AG04450 (cell line): ENCODE results near the gene CARD8. TPM values are rescaled to one million over a fixed set of nuclear protein-coding genes. Genes with fewer than 3 reads are reported as not detected.
"Not testable (repeated sequence)": the region's sequence is repeated elsewhere in the genome, so short reads cannot be mapped to it uniquely, and the experiment has no call there.

ENCODE experiments used
- CTCF ChIA-PET: fragments of 300-600, 350-600 bp; formaldehyde crosslinking; extraction: SDS; loops from one replicate; lab custom pipeline; 2022; ENCODE audit warnings: antibody characterized with exemption, inconsistent platforms; lab: Charles Lee
- POLR2A ChIA-PET: fragments of 350-600 bp; formaldehyde crosslinking; extraction: SDS; loops from one replicate; lab custom pipeline; 2021; ENCODE audit warnings: antibody characterized with exemption, inconsistent platforms; lab: Yijun Ruan, JAX
- DNase-seq: peaks from one replicate; pipeline ENCODE4 v3.0.0-alpha.2; 2011; ENCODE audit warnings: low read depth, low spot score
- H3K27ac ChIP-seq: one replicate; pipeline ENCODE4 v1.5.1; 2012; ENCODE audit warnings: low read depth, low read length, control low read depth
- H3K27me3 ChIP-seq: one replicate; pipeline ENCODE4 v1.6.0; 2012; ENCODE audit warnings: low read length; ENCODE audit not compliant: control insufficient read depth, insufficient read depth
- H3K4me3 ChIP-seq: 2 replicates; pipeline ENCODE4 v1.5.1; 2011; ENCODE audit warnings: mild to moderate bottlenecking, low read depth, low read length, control low read depth
- H3K9me3 ChIP-seq: 2 replicates; pipeline ENCODE4 v1.5.1; 2012; ENCODE audit warnings: low read length; ENCODE audit not compliant: control insufficient read depth, insufficient read depth
- CTCF ChIP-seq: IDR thresholded peaks from 2 replicates; pipeline ENCODE4 v1.5.1; 2011; ENCODE audit warnings: low read depth, low read length, control low read depth, inconsistent platforms
- polyA plus RNA-seq: library from polyadenylated mRNA; depleted of rRNA; stranded (reverse); fragments of >200 nt; gene quantifications from 2 replicates; pipeline ENCODE4 v1.2.3, GENCODE V29; 2011

CARD8 gene
- polyA plus RNA-seq, 1 experiment = 22.4 TPM

DNA sequence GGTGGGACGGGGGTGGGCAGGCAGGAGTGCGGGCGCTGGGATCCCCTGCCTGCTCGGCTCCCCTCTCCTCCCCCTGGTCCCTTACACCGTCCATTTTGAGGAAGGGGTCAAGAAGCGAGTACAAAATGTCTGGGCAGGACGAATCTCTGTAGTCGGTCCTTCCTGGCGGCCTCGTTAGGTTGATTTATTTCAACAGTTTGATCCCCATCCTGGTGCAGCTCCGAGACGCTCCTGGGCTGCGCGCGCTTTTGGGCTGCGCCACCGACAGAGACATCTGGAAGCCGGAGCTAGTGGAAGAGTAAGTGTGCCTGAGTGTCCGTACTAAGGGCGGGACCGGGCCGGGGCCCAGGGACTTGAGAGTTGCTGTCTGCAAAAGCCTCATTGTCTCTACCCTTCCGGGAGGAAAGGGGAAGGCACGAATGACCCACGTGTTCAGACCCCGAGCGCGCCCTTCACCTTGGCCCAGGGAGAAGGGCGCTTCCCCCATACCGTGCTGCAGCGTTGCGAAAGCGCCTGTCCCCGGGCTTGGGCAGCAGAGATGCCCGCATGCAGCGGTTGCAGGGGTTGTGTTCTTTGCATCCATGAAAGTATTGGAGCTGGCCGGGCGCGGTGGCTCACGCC lies 15.9 kb upstream of the CARD8 start:
- CTCF ChIA-PET = interaction anchor here (0.6 to 3.0 kb wide), 7 partner anchors 11 to 313 kb away, joined by 3 to 24 read pairs (median 4); partner anchors contain the start of gene KDELR1
- Histone ChIP-seq H3K27ac (no peak overlapping the region), H3K9me3 (no peaks in the 10 kb centered on the region; the same call in 1 of the 2 replicates), H3K4me3 (peak overlapping the region; percentile 60), H3K27me3 (no peaks in the 10 kb centered on the region)
- no peak for DNase-seq
- no peak for TF ChIP-seq CTCF
- POLR2A ChIA-PET = interaction anchor here (0.7 to 1.6 kb wide), 4 partner anchors 19 to 62 kb away, joined by 3 to 16 read pairs (median 5); a partner anchor contains a TSS

DNA sequence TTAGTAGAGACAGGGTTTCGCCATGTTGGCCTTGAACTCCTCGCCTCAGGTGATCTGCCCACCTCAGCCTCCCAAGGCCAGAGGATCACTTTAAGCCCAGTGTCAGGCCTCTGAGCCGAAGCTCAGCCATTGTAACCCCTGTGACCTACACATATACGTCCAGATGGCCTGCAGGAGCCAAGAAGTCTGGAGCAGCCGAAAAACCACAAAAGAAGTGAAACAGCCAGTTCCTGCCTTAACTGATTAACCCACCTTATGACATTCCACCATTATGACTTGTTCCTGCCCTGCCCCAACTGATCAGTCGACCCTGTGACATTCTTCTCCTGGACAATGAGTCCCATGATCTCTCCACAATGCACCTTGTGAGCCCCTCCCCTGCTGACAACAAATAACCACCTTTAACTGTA lies 13.9 kb upstream of the CARD8 start:
- not testable (repeated sequence) for H3K27ac ChIP-seq, H3K4me3 ChIP-seq, H3K27me3 ChIP-seq, DNase-seq, H3K9me3 ChIP-seq
- ChIA-PET POLR2A (interaction anchor here (0.7 kb wide), 1 partner anchor 64 kb away, joined by 3 read pairs; no protein-coding TSS in a partner anchor), CTCF (interaction anchor here (0.6 to 3.7 kb wide), 4 partner anchors 21 to 315 kb away, joined by 3 to 37 read pairs (median 9); no protein-coding TSS in a partner anchor)

GRCh38 chr19:48265326-48265725 lies 9.6 kb upstream of the CARD8 start:
- H3K4me3 ChIP-seq, H3K27me3 ChIP-seq, DNase-seq, POLR2A ChIA-PET, H3K27ac ChIP-seq, H3K9me3 ChIP-seq: not testable (repeated sequence)
- CTCF ChIA-PET = interaction anchor here (1.2 kb wide), 1 partner anchor 68 kb away, joined by 3 read pairs; no protein-coding TSS in a partner anchor

DNA sequence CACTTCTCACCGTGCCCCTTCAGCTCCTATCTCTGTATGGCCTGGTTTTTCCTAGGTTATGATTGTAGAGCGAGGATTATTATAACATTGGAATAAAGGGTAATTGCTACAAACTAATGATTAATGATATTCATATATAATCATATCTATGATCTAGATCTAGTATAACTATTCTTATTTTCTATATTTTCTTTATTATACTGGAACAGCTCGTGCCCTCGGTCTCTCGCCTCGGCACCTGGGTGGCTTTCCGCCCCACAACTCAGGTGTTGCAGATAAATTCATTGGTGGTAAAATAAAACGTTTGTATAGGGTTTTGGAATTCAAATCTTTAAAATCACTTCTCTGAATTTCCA lies 4.6 kb upstream of the CARD8 start:
- not testable (repeated sequence) for H3K27ac ChIP-seq, H3K4me3 ChIP-seq, H3K27me3 ChIP-seq, H3K9me3 ChIP-seq, DNase-seq
- POLR2A ChIA-PET = interaction anchor here (0.6 kb wide), 1 partner anchor 51 kb away, joined by 3 read pairs; no protein-coding TSS in a partner anchor
- CTCF ChIA-PET = interaction anchor here (0.6 to 4.3 kb wide), 9 partner anchors 16 to 300 kb away, joined by 3 to 38 read pairs (median 3); no protein-coding TSS in a partner anchor

GRCh38 chr19:48258992-48259391 lies 3.3 kb upstream of the CARD8 start:
- H3K27ac ChIP-seq, H3K9me3 ChIP-seq, H3K4me3 ChIP-seq, POLR2A ChIA-PET, DNase-seq, H3K27me3 ChIP-seq: not testable (repeated sequence)
- CTCF ChIA-PET = interaction anchor here (0.6 to 4.3 kb wide), 4 partner anchors 9 to 296 kb away, joined by 3 to 38 read pairs (median 5); no protein-coding TSS in a partner anchor

DNA sequence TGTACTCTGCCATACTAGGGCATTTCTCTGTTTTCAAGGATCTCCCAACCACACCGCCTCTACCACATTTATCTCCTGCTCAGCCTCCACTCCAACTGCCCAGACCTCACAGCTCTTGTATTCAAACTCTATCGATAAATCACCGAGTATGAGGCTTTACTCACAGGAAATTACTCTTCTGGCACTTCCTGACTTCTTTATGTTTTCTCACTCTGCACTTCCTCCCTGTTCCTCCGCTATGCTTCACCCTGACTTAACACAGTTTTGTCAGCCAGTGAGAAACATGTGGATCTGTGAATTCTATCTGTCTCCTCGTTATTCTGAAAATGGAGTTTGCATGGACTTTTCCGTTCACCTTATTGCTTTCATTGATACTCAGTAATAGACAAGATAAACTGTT lies 2.6 kb upstream of the CARD8 start:
- DNase-seq = no peak
- ChIA-PET POLR2A (no interaction called here), CTCF (interaction anchor here (1.2 to 4.3 kb wide), 3 partner anchors 9 to 295 kb away, joined by 4 to 38 read pairs (median 6); no protein-coding TSS in a partner anchor)
- H3K27me3 ChIP-seq = no peaks in the 10 kb centered on the region
- H3K9me3 ChIP-seq = no peaks in the 10 kb centered on the region
- no peak for TF ChIP-seq CTCF
- no peak overlapping the region for H3K27ac ChIP-seq
- no peak overlapping the region for H3K4me3 ChIP-seq

DNA sequence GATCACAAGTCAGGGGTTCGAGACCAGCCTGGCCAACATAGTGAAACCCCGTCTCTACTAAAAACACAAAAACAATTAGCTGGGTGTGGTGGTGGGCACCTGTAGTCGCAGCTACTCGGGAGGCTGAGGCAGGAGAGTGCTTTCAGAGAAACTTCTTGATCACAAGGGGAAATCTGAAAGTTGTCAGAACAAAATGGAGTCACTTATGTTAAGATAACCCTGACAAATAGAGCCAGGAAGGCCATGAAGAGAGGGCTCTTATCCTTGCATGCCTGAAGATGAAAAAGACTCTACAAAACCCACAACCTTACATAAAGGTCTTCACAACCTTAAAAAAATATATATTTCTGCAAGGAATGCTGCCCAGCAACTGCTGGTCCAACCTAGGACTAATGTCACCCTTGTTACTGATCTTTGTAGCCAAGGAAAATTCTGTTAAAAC lies 1.2 kb downstream of the CARD8 start:
- DNase-seq = no peak
- Histone ChIP-seq H3K27me3 (no peaks in the 10 kb centered on the region), H3K4me3 (no peak overlapping the region; the same call in 1 of the 2 replicates), H3K9me3 (no peaks in the 10 kb centered on the region), H3K27ac (no peak overlapping the region)
- ChIA-PET CTCF (interaction anchor here (1.1 kb wide), 1 partner anchor 35 kb away, joined by 4 read pairs; no protein-coding TSS in a partner anchor), POLR2A (no interaction called here)
- TF ChIP-seq CTCF = no peak
